HAP-1 (cell line): ENCODE measurements around the gene CIAO3.

Experiments used
- DNase-seq, 2 experiments: peaks; one replicate each; pipeline ENCODE4 v3.0.0-alpha.2; 2016 to 2020; ENCODE audit warnings: low spot score in 2 of 2
- H3K27me3 ChIP-seq: fragments of 250-450 bp; sonication (Bioruptor Pico); 2 replicates; pipeline ENCODE4 v1.5.1; 2020; ENCODE audit warnings: low read depth, mild to moderate bottlenecking, moderate library complexity
- H3K36me3 ChIP-seq: fragments of 250-450 bp; sonication (Bioruptor Pico); replicated peaks from 2 replicates; pipeline ENCODE4 v1.5.1; 2020; ENCODE audit warnings: mild to moderate bottlenecking
- H3K4me1 ChIP-seq: fragments of 250-450 bp; sonication (Bioruptor Pico); 2 replicates; pipeline ENCODE4 v1.5.1; 2020; ENCODE audit warnings: mild to moderate bottlenecking
- H3K4me3 ChIP-seq: fragments of 250-450 bp; sonication (Bioruptor Pico); 2 replicates; pipeline ENCODE4 v1.5.1; 2020; ENCODE audit warnings: mild to moderate bottlenecking, moderate library complexity
- H3K9me3 ChIP-seq: fragments of 250-450 bp; sonication (Bioruptor Pico); 2 replicates; pipeline ENCODE4 v1.5.1; 2020; ENCODE audit warnings: mild to moderate bottlenecking, moderate library complexity
- in situ Hi-C: fragments of 300-500 bp; cut with MboI; formaldehyde crosslinking; loops from 3 replicates; pipeline ENCODE4 v1.14.3; 2020; ENCODE audit warnings: low sequenced_read_pairs, inconsistent platforms, mixed read lengths

The CIAO3 gene

GRCh38 chr16:682493-683395 is 58.1 kb downstream of the CIAO3 start:
- Histone ChIP-seq H3K36me3 (peaks cover 49% of the 10 kb centered on the region), H3K9me3 (no peaks in the 10 kb centered on the region), H3K4me3 (peak overlapping the region; percentile 50), H3K27me3 (no peaks in the 10 kb centered on the region), H3K4me1 (peaks cover 26% of the 10 kb centered on the region)
- no peak for DNase-seq
- in situ Hi-C loops = no loop called here

GRCh38 chr16:681746-682427 is 58.9 kb downstream of the CIAO3 start:
- H3K4me1 ChIP-seq = peaks cover 26% of the 10 kb centered on the region
- H3K27me3 ChIP-seq = no peaks in the 10 kb centered on the region
- peaks cover 42% of the 10 kb centered on the region for H3K36me3 ChIP-seq
- in situ Hi-C loops = no loop called here
- no peaks in the 10 kb centered on the region for H3K9me3 ChIP-seq
- DNase-seq = no peak
- peak overlapping the region; percentile 66 for H3K4me3 ChIP-seq

- DNase-seq = peak in 1 of 2 experiments; percentile 62
- Histone ChIP-seq H3K4me3 (peak overlapping the region; percentile 66), H3K4me1 (peaks cover 26% of the 10 kb centered on the region), H3K9me3 (no peaks in the 10 kb centered on the region), H3K27me3 (no peaks in the 10 kb centered on the region), H3K36me3 (peaks cover 35% of the 10 kb centered on the region)
- in situ Hi-C loops = no loop called here
Measured at GRCh38 chr16:680967-681745, 59.6 kb downstream of the CIAO3 start.

- H3K4me1 ChIP-seq = peaks cover 26% of the 10 kb centered on the region
- H3K27me3 ChIP-seq = no peaks in the 10 kb centered on the region
- peaks cover 31% of the 10 kb centered on the region for H3K36me3 ChIP-seq
- no peak for DNase-seq
- H3K9me3 ChIP-seq = no peaks in the 10 kb centered on the region
- in situ Hi-C loops = no loop called here
- peak overlapping the region; percentile 66 for H3K4me3 ChIP-seq
Measured at GRCh38 chr16:680625-680945, 60.2 kb downstream of the CIAO3 start.

GRCh38 chr16:679814-680624 is 60.8 kb downstream of the CIAO3 start, which contains the start of gene STUB1:
Gene STUB1, plus strand, starts transcription at chr16:680410. Its CDS starts 116 bp downstream, at chr16:680526.
- in situ Hi-C loops = no loop called here
- Histone ChIP-seq H3K4me1 (peaks cover 26% of the 10 kb centered on the region), H3K4me3 (peak within 1 kb of the TSS; percentile 66), H3K9me3 (no peaks in the 10 kb centered on the region), H3K36me3 (peaks cover 26% of the 10 kb centered on the region), H3K27me3 (no peaks in the 10 kb centered on the region)
- peak; percentile 80 to 98 for DNase-seq
